ENCODE results near the gene TMEM208. TPM values are rescaled to one million over a fixed set of nuclear protein-coding genes. Genes with fewer than 3 reads are reported as not detected.

TMEM208 gene
- total and polyA plus RNA-seq, 2 of the 13 experiments (the other 11 are each of a cell fraction or from before 2014, with no cell fraction given), result 58.8 to 72.9 TPM

- TF ChIP-seq ZFP36 (IDR thresholded peaks at IDR 0.05; ENCODE audit: borderline replicate concordance, low read depth, low read length, partially characterized antibody), result no peak
- TF ChIP-seq CREBL2 (CRISPR knock-in tag; IDR thresholded peaks at IDR 0.05; ENCODE audit: borderline replicate concordance), result peak; percentile 93; the same call in 1 of the 2 replicates
- TF ChIP-seq JUNB (CRISPR knock-in tag; IDR thresholded peaks at IDR 0.05; ENCODE audit: borderline replicate concordance), result no peak
- TF ChIP-seq ATF3 (CRISPR knock-in tag; IDR thresholded peaks at IDR 0.05), result peak; percentile 70
- TF ChIP-seq HDAC1 (CRISPR knock-in tag; IDR thresholded peaks at IDR 0.05), result peak; percentile 91
- peak; percentile 46; the same call in 1 of the 2 replicates for TF ChIP-seq PAX8 (CRISPR knock-in tag; IDR thresholded peaks at IDR 0.05; ENCODE audit: borderline replicate concordance)
- no peak for TF ChIP-seq PITX1 (CRISPR knock-in tag; IDR thresholded peaks at IDR 0.05)
- peak; percentile 73 for TF ChIP-seq ZNF253 (CRISPR knock-in tag; IDR thresholded peaks at IDR 0.05; ENCODE audit: borderline replicate concordance)
- TF ChIP-seq CENPT (CRISPR knock-in tag; IDR thresholded peaks at IDR 0.05; ENCODE audit: low read depth), result no peak
- TF ChIP-seq E2F2 (CRISPR knock-in tag; IDR thresholded peaks at IDR 0.05; ENCODE audit: borderline replicate concordance), result 0 out of 2 replicates have a peak, but pooled peaks have one; percentile 74
- no peak for TF ChIP-seq FOXO4 (CRISPR knock-in tag; conservative IDR thresholded peaks at IDR 0.05)
- TF ChIP-seq SIX1 (CRISPR knock-in tag; IDR thresholded peaks at IDR 0.05; ENCODE audit: borderline replicate concordance), result no peak
- peak; percentile 71 for TF ChIP-seq TFDP1 (CRISPR knock-in tag; IDR thresholded peaks at IDR 0.05; ENCODE audit: borderline replicate concordance)
- peak; percentile 99 for TF ChIP-seq GMEB1 (CRISPR knock-in tag; IDR thresholded peaks at IDR 0.05; ENCODE audit: borderline replicate concordance)
- TF ChIP-seq FOSL2 (CRISPR knock-in tag; IDR thresholded peaks at IDR 0.05), result peak; percentile 68; the same call in 1 of the 2 replicates
- peak; percentile 47 for TF ChIP-seq ZNF574 (CRISPR knock-in tag; IDR thresholded peaks at IDR 0.05)
- TF ChIP-seq E2F5 (CRISPR knock-in tag; conservative IDR thresholded peaks at IDR 0.05), result peak; percentile 46; the same call in 1 of the 2 replicates
These were observed 43.1 kb upstream of the TMEM208 start, which contains the start of gene MATCAP1 (continued) for GRCh38 chr16:67183627-67184452.

Measured in HepG2 (cell line).